ENCODE measurements around the gene VAMP1. TPM values are rescaled to one million over a fixed set of nuclear protein-coding genes. Genes with fewer than 3 reads are reported as not detected.
A peak's percentile ranks its signal among the peaks of the same experiment; 100 is the strongest.

Gene VAMP1
- total and polyA plus RNA-seq, 2 of the 13 experiments (the other 11 are each of a cell fraction or from before 2014, with no cell fraction given) = 2.5 to 7.4 TPM

- Histone ChIP-seq H3K27ac (ENCODE audit: extremely low read length, insufficient read depth, low read length) (no peak overlapping the region), H3K4me2 (ENCODE audit: low read depth, low read length) (peak overlapping the region; percentile 62), H4K20me1 (ENCODE audit: insufficient read depth, low read length) (no peaks in the 10 kb centered on the region), H2AFZ (ENCODE audit: low read length) (peak overlapping the region; percentile 88), H3K9me3 (ENCODE audit: low read length) (no peaks in the 10 kb centered on the region), H3K79me2 (ENCODE audit: insufficient read depth, low read length) (no peaks in the 10 kb centered on the region), H3K36me3 (replicated peaks in 1 of 2; ENCODE audit: control insufficient read depth in 1 of 2, insufficient read depth in 2 of 2, low read length in 2 of 2) (no peaks in the 10 kb centered on the region), H3K9ac (ENCODE audit: insufficient read depth, low read depth, low read length) (no peak overlapping the region), H3K4me1 (ENCODE audit: insufficient read depth, low read length) (peaks cover 58% of the 10 kb centered on the region), H3K27me3 (ENCODE audit: control insufficient read depth in 1 of 2, insufficient read depth in 2 of 2, low read length in 2 of 2) (peaks cover 2 to 12% of the 10 kb centered on the region in 2 experiments; a peak in 2 of 5 replicates), H3K4me3 (replicated peaks in 1 of 3; ENCODE audit: insufficient read depth in 1 of 3, low read depth in 2 of 3, low read length in 3 of 3) (peak overlapping the region in 1 of 3 experiments; percentile 12; a peak in 1 of 6 replicates)
- BruUV-seq (replicated peaks) = no TSS peak
- intact Hi-C loops (cut with micrococcal nuclease; ENCODE audit: unreplicated experiment) (loop anchor here (5.0 kb wide), 2 partner anchors 87 to 133 kb away; partner anchors contain the start of gene IFFO1), in situ Hi-C loops (cut with HindIII; ENCODE audit: extremely low pct_ligation_motif_present, low pct_unique_long_range_greater_than_20kb) (loop anchor here (5.0 to 10.0 kb wide), 2 partner anchors 38 to 111 kb away; partner anchors contain the start of gene GAPDH)
- FAIRE-seq (no peak), ATAC-seq (peak; percentile 54), DNase-seq (ENCODE audit: low spot score) (no peak)
- 46% methylated on average over 5 of the region's 6 CpGs for WGBS (ENCODE audit: low lambda C conversion rate)
- no peak for TF ChIP-seq ATF4 (CRISPR knock-in tag; IDR thresholded peaks at IDR 0.05)
- TF ChIP-seq NR2F6 (IDR thresholded peaks at IDR 0.05) = no peak
- no peak for TF ChIP-seq NR2F6 (CRISPR knock-in tag; IDR thresholded peaks at IDR 0.05)
- TF ChIP-seq CAMTA2 (CRISPR knock-in tag; IDR thresholded peaks at IDR 0.05; ENCODE audit: borderline replicate concordance) = no peak
- TF ChIP-seq KLF13 (CRISPR knock-in tag; IDR thresholded peaks at IDR 0.05) = no peak
- 0 out of 2 replicates have a peak, but pooled peaks have one; percentile 37 for TF ChIP-seq ZNF430 (CRISPR knock-in tag; IDR thresholded peaks at IDR 0.05)
- TF ChIP-seq HHEX (CRISPR knock-in tag; IDR thresholded peaks at IDR 0.05) = no peak
- no peak for TF ChIP-seq KLF15 (CRISPR knock-in tag; IDR thresholded peaks at IDR 0.05; ENCODE audit: borderline replicate concordance)
- TF ChIP-seq ARID3A (IDR thresholded peaks at IDR 0.05; ENCODE audit: low read depth, low read length) = no peak
- ChIA-PET POLR2A (interaction anchor here (1.0 to 4.2 kb wide), 6 partner anchors 28 to 112 kb away, joined by 4 to 20 read pairs (median 8); partner anchors contain the start of genes GAPDH, LTBR, TAPBPL and VAMP1), CTCF (ENCODE audit: low intra/inter-chr PET ratio, low total read pairs) (interaction anchor here (1.2 to 2.6 kb wide), 4 partner anchors 41 to 131 kb away, joined by 3 to 29 read pairs (median 4); no protein-coding TSS in a partner anchor)
Observed at GRCh38 chr12:6424008-6424347, 46.5 kb downstream of the VAMP1 start.
